ENCODE data around the gene FTCDNL1. TPM values are rescaled to one million over a fixed set of nuclear protein-coding genes. Genes with fewer than 3 reads are reported as not detected.

Gene FTCDNL1
- total RNA-seq, 1 donor from 2014 or later = 0.45 TPM

DNA sequence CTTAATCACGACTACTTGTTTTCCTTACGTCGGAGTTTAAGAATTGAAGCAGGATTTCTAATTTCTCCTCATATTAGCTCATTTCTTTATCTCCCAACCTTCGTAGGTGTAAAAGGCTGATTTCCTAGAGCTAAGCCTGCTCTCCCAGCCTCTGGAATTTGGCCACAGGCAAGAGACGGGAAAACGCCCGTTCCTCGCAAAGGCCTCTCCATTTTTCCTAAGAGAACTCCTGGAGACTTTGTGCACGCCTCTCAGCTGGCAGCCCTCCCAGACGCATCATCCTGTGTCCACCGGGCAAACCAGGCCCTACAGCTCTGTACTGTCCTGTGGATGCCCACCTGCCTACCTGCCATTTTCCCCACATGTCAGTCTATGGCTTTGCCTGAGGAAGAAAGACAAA is 106.3 kb downstream of the FTCDNL1 start:
- H2AFZ ChIP-seq (ENCODE audit: low read depth, low read length) = no peak overlapping the region
- H3K4me3 ChIP-seq (ENCODE audit: insufficient read depth, low read depth, low read length) = no peak overlapping the region
- Mint-ChIP-seq H3K4me3 (ENCODE audit: unreplicated experiment) (no peak overlapping the region), H3K9me3 (ENCODE audit: unreplicated experiment) (no peaks in the 10 kb centered on the region), H3K27me3 (ENCODE audit: low read depth, unreplicated experiment) (peaks cover 11% of the 10 kb centered on the region), H3K27ac (ENCODE audit: unreplicated experiment) (no peak overlapping the region), H3K4me1 (ENCODE audit: low read depth, unreplicated experiment) (peaks cover 3% of the 10 kb centered on the region), H3K36me3 (ENCODE audit: low read depth, unreplicated experiment) (no peaks in the 10 kb centered on the region)
- no peak for FAIRE-seq
- H3K27me3 ChIP-seq (ENCODE audit: insufficient read depth, low read length) = no peaks in the 10 kb centered on the region
- no peak overlapping the region for H3K27ac ChIP-seq (ENCODE audit: low read depth, low read length)
- no peak overlapping the region for H3K4me2 ChIP-seq (ENCODE audit: low read length)
- H4K20me1 ChIP-seq (ENCODE audit: insufficient read depth, low read length) = no peaks in the 10 kb centered on the region
- no peaks in the 10 kb centered on the region for H3K36me3 ChIP-seq (ENCODE audit: insufficient read depth, low read length)
- no peaks in the 10 kb centered on the region for H3K4me1 ChIP-seq (ENCODE audit: insufficient read depth, low read length)
- no peaks in the 10 kb centered on the region for H3K9me3 ChIP-seq (ENCODE audit: insufficient read depth, low read depth, low read length)
- no peak overlapping the region for H3K9ac ChIP-seq (ENCODE audit: low read length)
- no peaks in the 10 kb centered on the region for H3K79me2 ChIP-seq (ENCODE audit: insufficient read depth, low read length)
- TF ChIP-seq, protein P1, sequence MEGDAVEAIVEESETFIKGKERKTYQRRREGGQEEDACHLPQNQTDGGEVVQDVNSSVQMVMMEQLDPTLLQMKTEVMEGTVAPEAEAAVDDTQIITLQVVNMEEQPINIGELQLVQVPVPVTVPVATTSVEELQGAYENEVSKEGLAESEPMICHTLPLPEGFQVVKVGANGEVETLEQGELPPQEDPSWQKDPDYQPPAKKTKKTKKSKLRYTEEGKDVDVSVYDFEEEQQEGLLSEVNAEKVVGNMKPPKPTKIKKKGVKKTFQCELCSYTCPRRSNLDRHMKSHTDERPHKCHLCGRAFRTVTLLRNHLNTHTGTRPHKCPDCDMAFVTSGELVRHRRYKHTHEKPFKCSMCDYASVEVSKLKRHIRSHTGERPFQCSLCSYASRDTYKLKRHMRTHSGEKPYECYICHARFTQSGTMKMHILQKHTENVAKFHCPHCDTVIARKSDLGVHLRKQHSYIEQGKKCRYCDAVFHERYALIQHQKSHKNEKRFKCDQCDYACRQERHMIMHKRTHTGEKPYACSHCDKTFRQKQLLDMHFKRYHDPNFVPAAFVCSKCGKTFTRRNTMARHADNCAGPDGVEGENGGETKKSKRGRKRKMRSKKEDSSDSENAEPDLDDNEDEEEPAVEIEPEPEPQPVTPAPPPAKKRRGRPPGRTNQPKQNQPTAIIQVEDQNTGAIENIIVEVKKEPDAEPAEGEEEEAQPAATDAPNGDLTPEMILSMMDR (IDR thresholded peaks at IDR 0.05; ENCODE audit: insufficient read depth, low read depth, low read length) = no peak
- TF ChIP-seq EZH2 (IDR thresholded peaks at IDR 0.05; ENCODE audit: insufficient read depth, low read length) = no peak
- DNase-seq (ENCODE audit: low read depth) = no peak

DNA sequence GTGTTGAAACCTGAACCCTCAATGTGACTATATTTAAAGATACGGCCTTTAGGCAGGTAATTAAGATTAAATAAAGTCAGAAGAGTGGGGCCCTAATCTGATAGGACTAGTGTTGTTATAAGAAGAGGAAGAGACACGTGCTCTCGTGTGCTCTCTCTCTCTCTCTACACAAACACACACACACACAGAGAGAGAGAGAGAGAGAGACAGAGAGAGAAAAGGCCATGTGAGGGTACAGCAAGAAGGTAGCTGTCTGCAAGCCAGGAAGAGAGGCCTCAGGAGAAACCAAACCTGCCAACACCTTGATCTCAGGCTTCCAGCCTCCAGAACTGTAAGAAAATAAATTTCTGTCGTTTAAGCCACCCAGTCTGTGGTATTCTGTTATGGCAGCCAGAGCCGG is 106.7 kb downstream of the FTCDNL1 start:
- Histone ChIP-seq H3K79me2 (ENCODE audit: insufficient read depth, low read length) (no peaks in the 10 kb centered on the region), H3K27me3 (ENCODE audit: insufficient read depth, low read length) (no peaks in the 10 kb centered on the region), H3K9me3 (ENCODE audit: insufficient read depth, low read depth, low read length) (no peaks in the 10 kb centered on the region), H3K4me1 (ENCODE audit: insufficient read depth, low read length) (no peaks in the 10 kb centered on the region), H3K4me3 (ENCODE audit: insufficient read depth, low read depth, low read length) (no peak overlapping the region), H3K36me3 (ENCODE audit: insufficient read depth, low read length) (no peaks in the 10 kb centered on the region), H4K20me1 (ENCODE audit: insufficient read depth, low read length) (no peaks in the 10 kb centered on the region), H3K27ac (ENCODE audit: low read depth, low read length) (no peak overlapping the region), H3K9ac (ENCODE audit: low read length) (no peak overlapping the region), H2AFZ (ENCODE audit: low read depth, low read length) (no peak overlapping the region), H3K4me2 (ENCODE audit: low read length) (no peak overlapping the region)
- no peak overlapping the region for H3K4me3 Mint-ChIP-seq (ENCODE audit: unreplicated experiment)
- TF ChIP-seq, protein P1 (IDR thresholded peaks at IDR 0.05; ENCODE audit: insufficient read depth, low read depth, low read length) = no peak
- no peak for TF ChIP-seq EZH2 (IDR thresholded peaks at IDR 0.05; ENCODE audit: insufficient read depth, low read length)
- H3K27me3 Mint-ChIP-seq (ENCODE audit: low read depth, unreplicated experiment) = peaks cover 11% of the 10 kb centered on the region
- no peak overlapping the region for H3K27ac Mint-ChIP-seq (ENCODE audit: unreplicated experiment)
- no peak for FAIRE-seq
- peaks cover 3% of the 10 kb centered on the region for H3K4me1 Mint-ChIP-seq (ENCODE audit: low read depth, unreplicated experiment)
- H3K36me3 Mint-ChIP-seq (ENCODE audit: low read depth, unreplicated experiment) = no peaks in the 10 kb centered on the region
- no peaks in the 10 kb centered on the region for H3K9me3 Mint-ChIP-seq (ENCODE audit: unreplicated experiment)
- DNase-seq (ENCODE audit: low read depth) = no peak

DNA sequence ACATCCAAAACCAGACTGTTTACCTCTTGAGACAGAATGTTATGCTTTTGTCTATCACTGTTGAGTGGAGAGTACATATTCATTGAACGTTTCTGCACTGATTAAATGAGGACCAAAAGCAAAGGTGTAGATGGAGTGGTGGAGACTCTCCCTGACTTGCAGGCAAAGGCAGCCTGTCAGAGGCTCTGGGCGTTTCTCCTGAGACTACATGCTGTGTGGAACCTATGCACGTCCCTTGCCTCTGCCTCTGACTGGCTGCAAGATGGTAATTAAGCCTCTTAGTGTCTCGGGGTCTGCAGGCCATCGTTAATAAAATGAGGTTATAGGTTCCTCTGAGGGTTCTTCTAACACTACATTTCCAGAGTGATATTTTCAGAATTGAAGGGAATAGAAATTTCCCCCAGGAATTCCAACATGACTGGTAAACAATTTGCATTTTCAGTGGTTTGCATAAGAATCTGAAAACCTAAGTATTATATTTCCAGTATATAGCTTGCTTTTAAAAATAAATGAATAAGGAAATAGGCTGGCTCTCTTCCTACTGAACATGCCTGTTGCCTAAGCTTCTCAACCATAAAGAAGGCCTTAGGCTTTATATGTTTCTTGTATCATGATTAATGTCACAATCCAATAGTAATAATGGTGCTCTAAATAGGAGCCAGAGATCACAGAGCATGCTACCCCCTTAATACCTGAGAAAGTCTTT is 107.4 kb downstream of the FTCDNL1 start:
- no peak overlapping the region for H3K27ac ChIP-seq (ENCODE audit: low read depth, low read length)
- no peaks in the 10 kb centered on the region for H3K79me2 ChIP-seq (ENCODE audit: insufficient read depth, low read length)
- H3K9ac ChIP-seq (ENCODE audit: low read length) = no peak overlapping the region
- Mint-ChIP-seq H3K4me3 (ENCODE audit: unreplicated experiment) (no peak overlapping the region), H3K27me3 (ENCODE audit: low read depth, unreplicated experiment) (peaks cover 13% of the 10 kb centered on the region), H3K27ac (ENCODE audit: unreplicated experiment) (no peak overlapping the region), H3K36me3 (ENCODE audit: low read depth, unreplicated experiment) (no peaks in the 10 kb centered on the region), H3K4me1 (ENCODE audit: low read depth, unreplicated experiment) (peaks cover 3% of the 10 kb centered on the region), H3K9me3 (ENCODE audit: unreplicated experiment) (no peaks in the 10 kb centered on the region)
- FAIRE-seq (no peak), DNase-seq (ENCODE audit: low read depth) (no peak)
- no peaks in the 10 kb centered on the region for H3K9me3 ChIP-seq (ENCODE audit: insufficient read depth, low read depth, low read length)
- no peaks in the 10 kb centered on the region for H3K36me3 ChIP-seq (ENCODE audit: insufficient read depth, low read length)
- no peak overlapping the region for H3K4me3 ChIP-seq (ENCODE audit: insufficient read depth, low read depth, low read length)
- H4K20me1 ChIP-seq (ENCODE audit: insufficient read depth, low read length) = no peaks in the 10 kb centered on the region
- TF ChIP-seq EZH2 (IDR thresholded peaks at IDR 0.05; ENCODE audit: insufficient read depth, low read length) = no peak
- TF ChIP-seq, protein P1 (IDR thresholded peaks at IDR 0.05; ENCODE audit: insufficient read depth, low read depth, low read length) = no peak
- no peak overlapping the region for H2AFZ ChIP-seq (ENCODE audit: low read depth, low read length)
- H3K27me3 ChIP-seq (ENCODE audit: insufficient read depth, low read length) = no peaks in the 10 kb centered on the region
- H3K4me2 ChIP-seq (ENCODE audit: low read length) = no peak overlapping the region
- H3K4me1 ChIP-seq (ENCODE audit: insufficient read depth, low read length) = no peaks in the 10 kb centered on the region
